Measurements from ENCODE around the gene RAD1.

The RAD1 gene

GRCh38 chr5:34918025-34918424 lies 2.7 kb upstream of the RAD1 start:
- DNase-seq (ENCODE audit: low read depth): no peak
- TF ChIP-seq, protein P1, sequence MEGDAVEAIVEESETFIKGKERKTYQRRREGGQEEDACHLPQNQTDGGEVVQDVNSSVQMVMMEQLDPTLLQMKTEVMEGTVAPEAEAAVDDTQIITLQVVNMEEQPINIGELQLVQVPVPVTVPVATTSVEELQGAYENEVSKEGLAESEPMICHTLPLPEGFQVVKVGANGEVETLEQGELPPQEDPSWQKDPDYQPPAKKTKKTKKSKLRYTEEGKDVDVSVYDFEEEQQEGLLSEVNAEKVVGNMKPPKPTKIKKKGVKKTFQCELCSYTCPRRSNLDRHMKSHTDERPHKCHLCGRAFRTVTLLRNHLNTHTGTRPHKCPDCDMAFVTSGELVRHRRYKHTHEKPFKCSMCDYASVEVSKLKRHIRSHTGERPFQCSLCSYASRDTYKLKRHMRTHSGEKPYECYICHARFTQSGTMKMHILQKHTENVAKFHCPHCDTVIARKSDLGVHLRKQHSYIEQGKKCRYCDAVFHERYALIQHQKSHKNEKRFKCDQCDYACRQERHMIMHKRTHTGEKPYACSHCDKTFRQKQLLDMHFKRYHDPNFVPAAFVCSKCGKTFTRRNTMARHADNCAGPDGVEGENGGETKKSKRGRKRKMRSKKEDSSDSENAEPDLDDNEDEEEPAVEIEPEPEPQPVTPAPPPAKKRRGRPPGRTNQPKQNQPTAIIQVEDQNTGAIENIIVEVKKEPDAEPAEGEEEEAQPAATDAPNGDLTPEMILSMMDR (IDR thresholded peaks at IDR 0.05; ENCODE audit: low read depth, low read length, missing control alignments): no peak
- no peak overlapping the region; the same call in 1 of the 2 replicates for H3K4me3 ChIP-seq (ENCODE audit: low read depth, low read length)

DNA sequence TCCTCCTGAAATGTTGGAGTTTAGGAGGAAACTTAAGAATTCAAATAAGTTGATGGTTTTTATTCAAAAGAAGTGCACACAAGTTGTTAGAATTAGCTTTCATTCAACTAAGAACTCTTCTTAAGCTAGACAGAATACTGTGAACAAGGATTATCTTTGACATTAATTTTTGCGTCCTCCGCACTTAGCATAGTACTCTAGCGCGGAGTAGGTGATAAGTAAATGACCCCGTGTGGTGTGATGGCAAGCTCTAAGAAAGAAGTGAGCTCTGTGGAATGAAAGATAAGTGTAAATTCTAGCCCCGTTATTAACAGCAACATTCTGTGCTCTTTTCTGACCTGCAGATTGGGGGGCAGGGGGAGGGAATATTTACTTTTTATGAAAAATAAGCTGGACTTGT lies 1.2 kb upstream of the RAD1 start:
- TF ChIP-seq, protein P1 (IDR thresholded peaks at IDR 0.05; ENCODE audit: low read depth, low read length, missing control alignments): no peak
- DNase-seq (ENCODE audit: low read depth): no peak
- peak overlapping the region; percentile 81 for H3K4me3 ChIP-seq (ENCODE audit: low read depth, low read length)

DNA sequence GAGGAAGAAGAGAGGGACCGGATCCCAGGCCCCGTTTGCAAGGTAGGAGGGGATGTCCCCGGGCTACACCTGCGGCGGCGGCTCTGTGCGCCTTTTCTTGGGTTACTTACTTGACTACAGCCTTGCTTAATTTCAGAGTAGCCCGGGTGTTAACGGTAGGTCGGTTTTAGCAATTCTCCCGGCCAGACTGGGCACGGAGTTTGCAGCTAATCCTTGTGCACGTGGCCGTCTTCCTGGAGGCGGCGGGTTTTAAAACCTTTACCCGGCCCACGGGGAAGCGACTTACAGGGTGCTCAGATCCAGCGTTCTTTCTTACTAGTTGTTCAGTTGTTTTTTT lies 520 bp upstream of the RAD1 start:
- TF ChIP-seq, protein P1 (IDR thresholded peaks at IDR 0.05; ENCODE audit: low read depth, low read length, missing control alignments): no peak
- DNase-seq (ENCODE audit: low read depth): no peak
- H3K4me3 ChIP-seq (ENCODE audit: low read depth, low read length): peak overlapping the region; percentile 81

GRCh38 chr5:34914671-34915138 lies 599 bp downstream of the RAD1 start:
- TF ChIP-seq, protein P1 (IDR thresholded peaks at IDR 0.05; ENCODE audit: low read depth, low read length, missing control alignments): no peak
- H3K4me3 ChIP-seq (ENCODE audit: low read depth, low read length): peak overlapping the region; percentile 81
- no peak for DNase-seq (ENCODE audit: low read depth)

DNA sequence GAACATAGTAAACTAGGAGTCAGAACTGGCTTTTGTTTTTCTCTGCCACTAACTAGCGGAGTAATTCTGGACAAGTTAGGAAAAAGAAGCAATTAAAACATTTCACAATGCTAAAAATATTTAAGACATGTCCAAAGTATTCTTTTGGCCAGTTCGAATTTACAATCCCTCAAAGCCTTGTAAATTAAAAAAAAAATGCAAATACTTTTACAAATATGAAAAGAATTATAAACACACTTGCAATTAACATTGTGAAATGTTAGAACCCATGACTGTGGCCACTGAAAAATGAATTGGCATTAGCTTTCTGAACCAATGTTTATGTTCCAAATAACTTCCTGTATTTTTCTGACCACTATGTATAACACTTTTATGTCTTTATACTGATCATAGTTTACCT lies 2.2 kb downstream of the RAD1 start:
- H3K4me3 ChIP-seq (ENCODE audit: low read depth, low read length): no peak overlapping the region
- DNase-seq (ENCODE audit: low read depth): no peak
- TF ChIP-seq, protein P1 (IDR thresholded peaks at IDR 0.05; ENCODE audit: low read depth, low read length, missing control alignments): no peak

DNA sequence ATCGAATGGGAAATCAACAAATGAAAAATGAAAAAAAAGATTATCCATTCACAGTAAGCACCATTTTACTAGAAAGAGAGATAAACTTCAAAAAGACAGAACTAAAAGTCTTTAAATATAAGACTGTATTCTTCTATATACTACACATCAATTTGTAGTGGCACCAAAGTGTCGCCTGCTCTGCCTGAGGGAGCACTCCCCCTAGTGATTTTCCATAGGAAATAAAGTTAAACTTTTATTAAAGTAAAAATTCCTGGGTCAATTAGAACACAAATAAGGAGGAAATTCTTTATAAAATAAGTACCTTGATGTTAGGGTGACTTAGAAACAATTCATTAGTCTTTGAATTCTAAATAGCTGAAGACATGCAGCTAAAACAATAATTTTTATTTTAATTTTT lies 9.7 kb downstream of the RAD1 start:
- no peak for DNase-seq (ENCODE audit: low read depth)
- H3K4me3 ChIP-seq (ENCODE audit: low read depth, low read length): no peak overlapping the region
- TF ChIP-seq, protein P1 (IDR thresholded peaks at IDR 0.05; ENCODE audit: low read depth, low read length, missing control alignments): peak; percentile 15

DNA sequence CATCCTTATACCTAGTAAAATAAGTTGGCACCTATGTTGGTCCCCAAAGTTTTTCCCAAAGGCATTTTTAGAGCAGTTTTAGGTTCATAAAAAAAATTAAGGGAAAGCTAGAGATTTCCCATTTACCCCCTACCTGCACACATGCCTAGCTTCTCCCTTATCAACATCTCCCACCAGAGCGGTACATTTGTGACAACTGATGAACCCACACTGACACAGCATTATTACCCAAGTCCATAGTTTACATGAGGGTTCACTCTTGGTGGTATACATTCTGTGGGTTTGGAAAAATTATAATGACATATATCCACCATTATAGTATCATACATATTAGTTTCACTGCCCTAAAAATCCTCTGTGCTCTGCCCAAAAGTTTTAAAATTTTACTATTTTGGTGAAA lies 12.0 kb downstream of the RAD1 start:
- TF ChIP-seq, protein P1 (IDR thresholded peaks at IDR 0.05; ENCODE audit: low read depth, low read length, missing control alignments): no peak
- DNase-seq (ENCODE audit: low read depth): no peak
- H3K4me3 ChIP-seq (ENCODE audit: low read depth, low read length): no peak overlapping the region
